22Rv1 (cell line): ENCODE data around the gene SEMA3C.

Source experiments
- CTCF ChIP-seq: fragments of 450-650 bp; IDR thresholded peaks from 2 replicates; pipeline ENCODE4 v1.5.1; 2017; ENCODE audit warnings: mild to moderate bottlenecking
- ZFX ChIP-seq: fragments of 450-650 bp; IDR thresholded peaks from 2 replicates; pipeline ENCODE4 v1.6.1; 2017; ENCODE audit warnings: antibody characterized with exemption, borderline replicate concordance

GRCh38 chr7:80802527-80802926 lies 116.3 kb downstream of the SEMA3C start:
- TF ChIP-seq CTCF (no peak), ZFX (no peak)
